HCT116 (cell line): ENCODE results near the gene CLEC20A. TPM values are rescaled to one million over a fixed set of nuclear protein-coding genes. Genes with fewer than 3 reads are reported as not detected.

Source experiments
- ATAC-seq: fragments of 200-7000 bp; cut with Tn5 transposase; 2 replicates; pipeline ENCODE4 v1.9.1; 2020; ENCODE audit warnings: mild to moderate bottlenecking, moderate library complexity
- BruUV-seq: library from RNA; stranded (reverse); fragments of 400-500 nt; replicated peaks from 2 replicates; lab custom pipeline; 2021; lab: Mats Ljungman, UMichigan
- CTCF ChIA-PET: fragments of 300-600 bp; sonication (Branson Sonifier 250); formaldehyde crosslinking; loops from one replicate; lab custom pipeline; 2021; ENCODE audit warnings: antibody characterized with exemption; lab: Charles Lee
- POLR2A ChIA-PET: fragments of 300-600, 350-600 bp; sonication (Branson Sonifier 250); formaldehyde crosslinking; loops from one replicate; lab custom pipeline; 2021; ENCODE audit warnings: antibody characterized with exemption; lab: Charles Lee
- RAD21 ChIA-PET, 2 experiments: fragments of 300-600 bp; sonication (Branson Sonifier 250); formaldehyde crosslinking; loops; one replicate each; lab custom pipeline; 2023; ENCODE audit warnings: low total read pairs in 2 of 2; ENCODE audit not compliant: uncharacterized antibody in 2 of 2, unreplicated experiment in 2 of 2, low non-redundant PET in 1 of 2; lab: Charles Lee
- DNase-seq: peaks from one replicate; pipeline ENCODE4 v3.0.0-alpha.2; 2010; ENCODE audit warnings: low read depth, low spot score
- H2AFZ ChIP-seq: fragments of 200-600 bp; shearing (Covaris generic), sonication (generic); 2 replicates; pipeline ENCODE4 v1.6.1; 2017; ENCODE audit warnings: low read depth, mixed run types, mixed read lengths, antibody characterized with exemption, low read length; ENCODE audit not compliant: poor library complexity, severe bottlenecking
- H3K27ac ChIP-seq: 2 replicates; pipeline ENCODE4 v1.5.1; 2012; ENCODE audit warnings: low read depth, low read length
- H3K27me3 ChIP-seq: fragments of 200-600 bp; sonication (generic); 2 replicates; pipeline ENCODE4 v1.6.1; 2016; ENCODE audit warnings: mixed run types, low read length, mixed read lengths; ENCODE audit not compliant: insufficient read depth
- H3K36me3 ChIP-seq, 2 experiments: fragments of 200-500 bp in 1 of 2; fragments of 200-600 bp in 1 of 2; sonication (Bioruptor generic) in 1 of 2; sonication (generic) in 1 of 2; 2 replicates each; pipeline versions ENCODE4 v1.5.1 to v1.6.1; 2014 to 2016; ENCODE audit warnings: low read length in 2 of 2, inconsistent platforms in 1 of 2, mixed read lengths in 1 of 2, mixed run types in 1 of 2; ENCODE audit not compliant: insufficient read depth in 2 of 2, control insufficient read depth in 1 of 2
- H3K4me1 ChIP-seq, 2 experiments: fragments of 200-600 bp in 1 of 2; sonication (generic) in 1 of 2; 2 replicates each; pipeline versions ENCODE4 v1.5.1 to v1.6.1; 2012 to 2017; ENCODE audit warnings: low read length in 2 of 2, inconsistent platforms in 1 of 2, mild to moderate bottlenecking in 1 of 2, mixed read lengths in 1 of 2, mixed run types in 1 of 2, moderate library complexity in 1 of 2; ENCODE audit not compliant: insufficient read depth in 2 of 2, control insufficient read depth in 1 of 2
- H3K4me2 ChIP-seq: fragments of 200-600 bp; sonication (generic); 2 replicates; pipeline ENCODE4 v1.6.1; 2017; ENCODE audit warnings: mixed run types, low read length, mixed read lengths
- H3K4me3 ChIP-seq, 2 experiments: fragments of 200-600 bp in 1 of 2; sonication (generic) in 1 of 2; replicated peaks in 1 of 2; 2 replicates each; pipeline ENCODE4 v1.5.1; 2011 to 2016; ENCODE audit warnings: low read length in 2 of 2, control low read depth in 1 of 2, low read depth in 1 of 2, mild to moderate bottlenecking in 1 of 2, mixed read lengths in 1 of 2, mixed run types in 1 of 2
- H3K79me2 ChIP-seq: fragments of 200-600 bp; sonication (generic); 2 replicates; pipeline ENCODE4 v1.6.1; 2017; ENCODE audit warnings: mild to moderate bottlenecking, mixed run types, low read length, moderate library complexity, mixed read lengths; ENCODE audit not compliant: insufficient read depth
- H3K9ac ChIP-seq: fragments of 200-600 bp; sonication (generic); 2 replicates; pipeline ENCODE4 v1.6.1; 2016; ENCODE audit warnings: low read length, mixed read lengths
- H3K9me2 ChIP-seq: fragments of 200-600 bp; sonication (generic), shearing (Covaris generic); 2 replicates; pipeline ENCODE4 v1.6.1; 2017; ENCODE audit warnings: mixed run types, mild to moderate bottlenecking, moderate library complexity; ENCODE audit not compliant: insufficient read depth
- H3K9me3 ChIP-seq, 2 experiments: fragments of 200-500 bp in 1 of 2; fragments of 200-600 bp in 1 of 2; sonication (Bioruptor generic) in 1 of 2; sonication (generic) in 1 of 2; 2 replicates each; pipeline ENCODE4 v1.6.1; 2014 to 2017; ENCODE audit warnings: low read length in 2 of 2, mixed read lengths in 2 of 2, inconsistent platforms in 1 of 2, low read depth in 1 of 2, mild to moderate bottlenecking in 1 of 2, mixed run types in 1 of 2, moderate library complexity in 1 of 2; ENCODE audit not compliant: control insufficient read depth in 1 of 2, insufficient read depth in 1 of 2
- H4K20me1 ChIP-seq: fragments of 200-600 bp; sonication (generic), shearing (Covaris generic); 2 replicates; pipeline ENCODE4 v1.6.1; 2017; ENCODE audit warnings: mixed run types, mild to moderate bottlenecking, moderate library complexity; ENCODE audit not compliant: insufficient read depth
- ATF3 ChIP-seq: IDR thresholded peaks from 2 replicates; pipeline ENCODE4 v1.6.1; 2012
- CEBPB ChIP-seq: IDR thresholded peaks from 2 replicates; pipeline ENCODE4 v1.6.1; 2012; ENCODE audit warnings: low read depth
- CTCF ChIP-seq, 3 experiments: fragments of 200-600 bp in 1 of 3; sonication (generic) in 1 of 3; IDR thresholded peaks in 2 of 3; conservative IDR thresholded peaks in 1 of 3; 2 replicates each; pipeline ENCODE4 v1.5.1; 2012 to 2017; ENCODE audit warnings: low read depth in 2 of 3, low read length in 2 of 3, antibody characterized with exemption in 1 of 3, borderline replicate concordance in 1 of 3, control low read depth in 1 of 3, mild to moderate bottlenecking in 1 of 3, mixed read lengths in 1 of 3, mixed run types in 1 of 3, moderate library complexity in 1 of 3; ENCODE audit not compliant: insufficient read depth in 1 of 3
- ELF1 ChIP-seq: IDR thresholded peaks from 2 replicates; pipeline ENCODE4 v1.6.1; 2012; ENCODE audit warnings: low read depth, borderline replicate concordance
- EZH2phosphoT487 ChIP-seq: fragments of 200-600 bp; IDR thresholded peaks from 2 replicates; pipeline ENCODE4 v1.6.1; 2018; ENCODE audit warnings: antibody characterized with exemption, borderline replicate concordance
- FOSL1 ChIP-seq: IDR thresholded peaks from 2 replicates; pipeline ENCODE4 v1.6.1; 2012; ENCODE audit warnings: low read depth
- JUND ChIP-seq: IDR thresholded peaks from 2 replicates; pipeline ENCODE4 v1.6.1; 2012
- MAX ChIP-seq: IDR thresholded peaks from 2 replicates; pipeline ENCODE4 v1.6.1; 2012
- POLR2A ChIP-seq: IDR thresholded peaks from 2 replicates; pipeline ENCODE4 v1.7.0; 2011; ENCODE audit warnings: borderline replicate concordance; ENCODE audit not compliant: insufficient read depth, insufficient read length; ENCODE audit errors: extremely low read depth
- RAD21 ChIP-seq: IDR thresholded peaks from 2 replicates; pipeline ENCODE4 v1.6.1; 2012; ENCODE audit warnings: low read depth, mild to moderate bottlenecking
- SP1 ChIP-seq: IDR thresholded peaks from 2 replicates; pipeline ENCODE4 v1.6.1; 2012; ENCODE audit warnings: low read depth
- YY1 ChIP-seq: IDR thresholded peaks from 2 replicates; pipeline ENCODE4 v1.6.1; 2011; ENCODE audit warnings: low read length, low read depth, moderate library complexity, mild to moderate bottlenecking; ENCODE audit not compliant: insufficient replicate concordance; ENCODE audit errors: extremely low read depth
- ZFX ChIP-seq: fragments of 450-650 bp; IDR thresholded peaks from 2 replicates; pipeline ENCODE4 v1.6.1; 2017
- ZNF274 ChIP-seq: fragments of 200-500 bp; sonication (Bioruptor generic); IDR thresholded peaks from 2 replicates; pipeline ENCODE4 v1.6.1; 2014; ENCODE audit warnings: mild to moderate bottlenecking, low read depth, low read length, inconsistent platforms
- intact Hi-C: fragments of 100-400 bp; cut with micrococcal nuclease; formaldehyde crosslinking; loops from 2 replicates; pipeline ENCODE4 v1.10.0; 2022
- total RNA-seq: library from RNA; stranded (reverse); gene quantifications from one replicate; pipeline ENCODE4 v1.2.1, GENCODE V29; 2021; ENCODE audit not compliant: unreplicated experiment

CLEC20A gene
- total RNA-seq, 1 experiment from 2014 or later: not detected

- no peak overlapping the region for H3K9ac ChIP-seq
- H3K4me3 ChIP-seq: no peak overlapping the region
- no peak overlapping the region for H2AFZ ChIP-seq
- TF ChIP-seq RAD21 (peak; percentile 31), JUND (no peak), MAX (no peak), CTCF (IDR thresholded peaks at IDR 0.05 in 2 of 3, conservative IDR thresholded peaks at IDR 0.05 in 1 of 3; ENCODE audit: borderline replicate concordance in 1 of 3, insufficient read depth in 1 of 3, low read depth in 2 of 3, low read length in 2 of 3) (0 out of 6 replicates have a peak, but pooled peaks of 1 of the 3 experiments have one; percentile 3), SP1 (no peak)
- peak overlapping the region; percentile 49 for H3K4me2 ChIP-seq
- BruUV-seq: no TSS peak
- intact Hi-C loops: loop anchor here (10.0 kb wide), 2 partner anchors 705 to 1065 kb away; partner anchors contain the start of gene TDRD5
- ATAC-seq (no peak), DNase-seq (no peak)
- POLR2A ChIA-PET: no interaction called here
- no peaks in the 10 kb centered on the region for H4K20me1 ChIP-seq
- H3K4me1 ChIP-seq: peaks cover 11 to 35% of the 10 kb centered on the region in 2 experiments
- no peaks in the 10 kb centered on the region for H3K9me2 ChIP-seq
- CTCF ChIA-PET: interaction anchor here (1.2 to 4.9 kb wide), 4 partner anchors 28 to 473 kb away, joined by 6 to 27 read pairs (median 11); no protein-coding TSS in a partner anchor
- no peak overlapping the region for H3K27ac ChIP-seq
- no peaks in the 10 kb centered on the region for H3K79me2 ChIP-seq
- H3K9me3 ChIP-seq: no peaks in the 10 kb centered on the region
- H3K36me3 ChIP-seq: no peaks in the 10 kb centered on the region
- H3K27me3 ChIP-seq: no peaks in the 10 kb centered on the region
- RAD21 ChIA-PET: no interaction called here
Measured at GRCh38 chr1:178529364-178530036, 32.7 kb upstream of the CLEC20A start.

GRCh38 chr1:178528953-178529335 is 32.2 kb upstream of the CLEC20A start:
- Histone ChIP-seq H3K9me2 (no peaks in the 10 kb centered on the region), H3K9me3 (no peaks in the 10 kb centered on the region), H3K27me3 (no peaks in the 10 kb centered on the region), H3K9ac (no peak overlapping the region), H3K79me2 (no peaks in the 10 kb centered on the region), H3K27ac (no peak overlapping the region), H3K4me3 (no peak overlapping the region), H3K4me1 (peaks cover 11 to 35% of the 10 kb centered on the region in 2 experiments), H4K20me1 (no peaks in the 10 kb centered on the region), H2AFZ (no peak overlapping the region), H3K36me3 (no peaks in the 10 kb centered on the region), H3K4me2 (no peak overlapping the region)
- CTCF ChIA-PET: interaction anchor here (1.2 to 4.9 kb wide), 4 partner anchors 28 to 474 kb away, joined by 6 to 27 read pairs (median 11); no protein-coding TSS in a partner anchor
- RAD21 ChIA-PET: no interaction called here
- intact Hi-C loops: no loop called here
- POLR2A ChIA-PET: no interaction called here
- BruUV-seq: no TSS peak
- ATAC-seq (no peak), DNase-seq (no peak)
- no peak for TF ChIP-seq MAX
- TF ChIP-seq ZNF274: no peak
- TF ChIP-seq ZFX: no peak
- TF ChIP-seq FOSL1: no peak
- TF ChIP-seq CEBPB: no peak
- no peak for TF ChIP-seq RAD21
- no peak for TF ChIP-seq ELF1
- no peak for TF ChIP-seq CTCF (IDR thresholded peaks at IDR 0.05 in 2 of 3, conservative IDR thresholded peaks at IDR 0.05 in 1 of 3; ENCODE audit: borderline replicate concordance in 1 of 3, insufficient read depth in 1 of 3, low read depth in 2 of 3, low read length in 2 of 3)
- TF ChIP-seq SP1: no peak
- TF ChIP-seq EZH2phosphoT487: no peak
- TF ChIP-seq YY1: no peak
- no peak for TF ChIP-seq ATF3
- TF ChIP-seq POLR2A: no peak
